GM23338 (cell line): ENCODE data around the gene ANKZF1.

Experiments
- CREB1 ChIP-seq: fragments of 250-450 bp; sonication (Bioruptor Pico); IDR thresholded peaks from 2 replicates; pipeline ENCODE4 v1.5.0; 2020; ENCODE audit warnings: low read depth, mild to moderate bottlenecking, moderate library complexity
- CTCF ChIP-seq, 2 experiments: fragments of 200-600 bp in 1 of 2; sonication (generic) in 1 of 2; conservative IDR thresholded peaks; 2 replicates each; pipeline versions ENCODE4 v1.5.1 to v1.6.1; 2016 to 2017; ENCODE audit warnings: antibody characterized with exemption in 2 of 2, low read depth in 2 of 2, mild to moderate bottlenecking in 2 of 2, moderate library complexity in 1 of 2
- EZH2 ChIP-seq: fragments of 200-600 bp; sonication (generic); IDR thresholded peaks from one replicate; pipeline ENCODE4 v1.8.0; 2017; ENCODE audit warnings: antibody characterized with exemption, mild to moderate bottlenecking, low read depth; ENCODE audit not compliant: unreplicated experiment
- EZH2phosphoT487 ChIP-seq: fragments of 200-600 bp; sonication (generic); IDR thresholded peaks from one replicate; pipeline ENCODE4 v1.8.1; 2018; ENCODE audit warnings: antibody characterized with exemption; ENCODE audit not compliant: unreplicated experiment
- JUNB ChIP-seq: IDR thresholded peaks from one replicate; pipeline ENCODE4 v1.6.1; 2016; ENCODE audit warnings: antibody characterized with exemption; ENCODE audit not compliant: unreplicated experiment
- NANOG ChIP-seq: IDR thresholded peaks from 2 replicates; pipeline ENCODE4 v1.6.1; 2016; ENCODE audit warnings: antibody characterized with exemption, borderline replicate concordance
- POLR2AphosphoS5 ChIP-seq: IDR thresholded peaks from 2 replicates; pipeline ENCODE4 v1.6.1; 2016; ENCODE audit warnings: antibody characterized with exemption, low read depth
- REST ChIP-seq: IDR thresholded peaks from one replicate; pipeline ENCODE4 v1.6.1; 2018; ENCODE audit warnings: antibody characterized with exemption; ENCODE audit not compliant: unreplicated experiment
- ZNF114 ChIP-seq: fragments of 250-450 bp; sonication (Bioruptor Pico); IDR thresholded peaks from 2 replicates; pipeline ENCODE4 v1.5.0; 2020; ENCODE audit warnings: mild to moderate bottlenecking, moderate library complexity
- ZNF331 ChIP-seq: fragments of 250-450 bp; sonication (Bioruptor Pico); IDR thresholded peaks from 2 replicates; pipeline ENCODE4 v1.5.0; 2020; ENCODE audit warnings: low read depth, mild to moderate bottlenecking, moderate library complexity

- no peak for TF ChIP-seq CTCF (conservative IDR thresholded peaks at IDR 0.05; ENCODE audit: low read depth in 2 of 2)
- TF ChIP-seq EZH2, result no peak
- no peak for TF ChIP-seq POLR2AphosphoS5
- TF ChIP-seq EZH2phosphoT487, result no peak
- no peak for TF ChIP-seq REST
- no peak for TF ChIP-seq JUNB
- TF ChIP-seq ZNF114 (CRISPR knock-in tag), result no peak
- no peak for TF ChIP-seq ZNF331
- TF ChIP-seq CREB1, result no peak
- no peak for TF ChIP-seq NANOG
These were observed 52.8 kb downstream of the ANKZF1 start for GRCh38 chr2:219282375-219282774.
